ENCODE measurements around the gene SRGAP3.
A peak's percentile ranks its signal among the peaks of the same experiment; 100 is the strongest.

SRGAP3 gene

GRCh38 chr3:9222049-9222448 is 27.4 kb downstream of the SRGAP3 start:
- no peak overlapping the region for H3K4me3 ChIP-seq (replicated peaks; ENCODE audit: low read depth, low read length)
- DNase-seq (ENCODE audit: low read depth), result no peak
- TF ChIP-seq, protein P1, sequence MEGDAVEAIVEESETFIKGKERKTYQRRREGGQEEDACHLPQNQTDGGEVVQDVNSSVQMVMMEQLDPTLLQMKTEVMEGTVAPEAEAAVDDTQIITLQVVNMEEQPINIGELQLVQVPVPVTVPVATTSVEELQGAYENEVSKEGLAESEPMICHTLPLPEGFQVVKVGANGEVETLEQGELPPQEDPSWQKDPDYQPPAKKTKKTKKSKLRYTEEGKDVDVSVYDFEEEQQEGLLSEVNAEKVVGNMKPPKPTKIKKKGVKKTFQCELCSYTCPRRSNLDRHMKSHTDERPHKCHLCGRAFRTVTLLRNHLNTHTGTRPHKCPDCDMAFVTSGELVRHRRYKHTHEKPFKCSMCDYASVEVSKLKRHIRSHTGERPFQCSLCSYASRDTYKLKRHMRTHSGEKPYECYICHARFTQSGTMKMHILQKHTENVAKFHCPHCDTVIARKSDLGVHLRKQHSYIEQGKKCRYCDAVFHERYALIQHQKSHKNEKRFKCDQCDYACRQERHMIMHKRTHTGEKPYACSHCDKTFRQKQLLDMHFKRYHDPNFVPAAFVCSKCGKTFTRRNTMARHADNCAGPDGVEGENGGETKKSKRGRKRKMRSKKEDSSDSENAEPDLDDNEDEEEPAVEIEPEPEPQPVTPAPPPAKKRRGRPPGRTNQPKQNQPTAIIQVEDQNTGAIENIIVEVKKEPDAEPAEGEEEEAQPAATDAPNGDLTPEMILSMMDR (IDR thresholded peaks at IDR 0.05; ENCODE audit: low read length, missing control alignments), result no peak

DNA sequence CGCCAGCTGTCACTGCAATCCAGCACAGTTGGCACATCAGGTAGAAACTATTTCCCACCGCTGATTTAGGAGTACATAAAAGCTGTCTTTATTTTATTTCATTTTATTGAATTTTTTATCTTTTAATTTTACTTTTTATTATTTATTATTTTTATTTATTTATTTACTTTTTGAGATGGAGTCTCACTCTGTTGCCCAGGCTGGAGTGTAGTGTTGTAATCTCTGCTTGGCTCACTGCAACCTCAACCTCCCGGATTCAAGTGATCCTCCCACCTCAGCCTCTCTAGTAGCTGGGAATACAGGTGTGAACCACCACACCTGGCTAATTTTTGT is 31.0 kb downstream of the SRGAP3 start:
- H3K4me3 ChIP-seq (replicated peaks; ENCODE audit: low read depth, low read length), result no peak overlapping the region
- no peak for DNase-seq (ENCODE audit: low read depth)
- TF ChIP-seq, protein P1 (IDR thresholded peaks at IDR 0.05; ENCODE audit: low read length, missing control alignments), result no peak

- DNase-seq (ENCODE audit: low read depth), result no peak
- TF ChIP-seq, protein P1 (IDR thresholded peaks at IDR 0.05; ENCODE audit: low read length, missing control alignments), result no peak
- no peak overlapping the region for H3K4me3 ChIP-seq (replicated peaks; ENCODE audit: low read depth, low read length)
Observed at GRCh38 chr3:9217784-9218513, 31.5 kb downstream of the SRGAP3 start.

DNA sequence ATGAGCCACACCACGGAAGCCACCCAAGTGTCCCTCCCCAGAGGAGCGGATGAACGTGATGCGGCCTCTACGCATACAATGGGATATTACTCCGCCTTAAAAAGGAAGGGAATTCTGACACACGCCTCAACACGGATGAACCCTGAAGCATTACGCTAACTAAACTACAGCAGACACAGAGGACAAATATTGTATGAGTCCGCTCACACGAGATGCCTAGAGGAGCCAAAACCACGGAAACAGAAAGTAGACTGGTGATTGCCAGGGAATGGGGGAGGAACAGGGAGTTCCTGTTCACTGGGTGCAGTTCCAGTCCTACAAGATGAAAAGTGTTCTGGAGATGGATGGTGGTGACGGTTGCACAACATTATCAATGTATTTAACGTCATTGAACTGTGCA is 32.7 kb downstream of the SRGAP3 start:
- no peak for DNase-seq (ENCODE audit: low read depth)
- no peak overlapping the region for H3K4me3 ChIP-seq (replicated peaks; ENCODE audit: low read depth, low read length)
- TF ChIP-seq, protein P1 (IDR thresholded peaks at IDR 0.05; ENCODE audit: low read length, missing control alignments), result no peak

DNA sequence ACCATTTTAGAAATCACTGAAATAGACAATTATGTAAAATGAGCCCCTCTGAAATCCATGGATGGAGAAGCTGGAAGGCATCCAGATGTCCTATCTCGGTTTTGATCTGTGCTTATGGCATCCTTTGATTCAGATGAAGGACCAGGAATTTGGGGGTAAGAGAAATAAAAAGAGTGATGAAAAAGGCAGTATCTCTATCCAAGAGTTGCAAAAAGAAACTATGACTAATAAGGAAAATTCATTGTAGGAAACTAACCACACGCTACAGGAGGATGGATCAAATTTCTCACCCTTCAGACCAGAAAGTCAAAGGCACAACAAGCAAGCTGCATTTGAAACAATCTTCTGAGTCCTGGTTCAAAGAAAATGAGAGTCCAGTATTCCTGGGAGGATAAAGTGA is 34.8 kb downstream of the SRGAP3 start:
- TF ChIP-seq, protein P1 (IDR thresholded peaks at IDR 0.05; ENCODE audit: low read length, missing control alignments), result no peak
- DNase-seq (ENCODE audit: low read depth), result peak; percentile 29
- no peak overlapping the region for H3K4me3 ChIP-seq (replicated peaks; ENCODE audit: low read depth, low read length)

DNA sequence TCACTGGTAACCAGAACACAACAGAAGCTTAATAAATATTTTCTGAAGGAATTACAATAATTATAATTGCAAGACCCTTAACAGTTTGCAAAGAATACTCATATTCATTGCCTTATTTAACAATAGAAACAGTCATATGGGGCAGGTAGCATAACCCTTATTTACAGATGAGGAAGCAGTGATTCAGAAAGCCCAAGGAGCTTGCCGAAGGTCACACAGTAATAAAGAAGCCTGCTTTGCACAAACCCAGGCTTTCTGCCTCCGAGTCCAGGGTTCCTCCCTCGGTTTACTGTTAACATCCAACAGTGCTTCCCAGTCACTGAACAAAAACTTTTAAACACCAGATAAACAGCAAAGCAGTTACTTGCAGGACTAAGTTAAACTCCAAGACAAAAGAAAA is 35.3 kb downstream of the SRGAP3 start:
- TF ChIP-seq, protein P1 (IDR thresholded peaks at IDR 0.05; ENCODE audit: low read length, missing control alignments), result no peak
- H3K4me3 ChIP-seq (replicated peaks; ENCODE audit: low read depth, low read length), result no peak overlapping the region
- no peak for DNase-seq (ENCODE audit: low read depth)

GRCh38 chr3:9213019-9213634 is 36.3 kb downstream of the SRGAP3 start:
- DNase-seq (ENCODE audit: low read depth), result no peak
- no peak overlapping the region for H3K4me3 ChIP-seq (replicated peaks; ENCODE audit: low read depth, low read length)
- TF ChIP-seq, protein P1 (IDR thresholded peaks at IDR 0.05; ENCODE audit: low read length, missing control alignments), result no peak
